Osteocyte (in vitro differentiated cells): Measurements from ENCODE around the gene TCEANC2. TPM values are rescaled to one million over a fixed set of nuclear protein-coding genes. Genes with fewer than 3 reads are reported as not detected.
"Not testable (repeated sequence)": the region's sequence is repeated elsewhere in the genome, so short reads cannot be mapped to it uniquely, and the experiment has no call there.

Experiments
- DNase-seq: peaks from one replicate; pipeline ENCODE4 v3.0.0; 2021; ENCODE audit warnings: mixed read lengths; ENCODE audit not compliant: unreplicated experiment; ENCODE audit errors: extremely low spot score
- H3K27ac Mint-ChIP-seq: one replicate; pipeline ENCODE4 v1.8.0; 2021; ENCODE audit warnings: mild to moderate bottlenecking, mixed read lengths; ENCODE audit not compliant: unreplicated experiment
- H3K27me3 Mint-ChIP-seq: one replicate; pipeline ENCODE4 v1.8.0; 2021; ENCODE audit warnings: mixed read lengths; ENCODE audit not compliant: unreplicated experiment
- H3K36me3 Mint-ChIP-seq: one replicate; pipeline ENCODE4 v1.8.0; 2021; ENCODE audit warnings: mixed read lengths; ENCODE audit not compliant: unreplicated experiment
- H3K4me1 Mint-ChIP-seq: one replicate; pipeline ENCODE4 v1.8.0; 2021; ENCODE audit warnings: mixed read lengths; ENCODE audit not compliant: unreplicated experiment
- H3K4me3 Mint-ChIP-seq: one replicate; pipeline ENCODE4 v1.8.0; 2021; ENCODE audit warnings: mild to moderate bottlenecking, moderate library complexity, mixed read lengths; ENCODE audit not compliant: unreplicated experiment
- H3K9me3 Mint-ChIP-seq: one replicate; pipeline ENCODE4 v1.8.0; 2021; ENCODE audit warnings: mixed read lengths; ENCODE audit not compliant: unreplicated experiment
- total RNA-seq: library from RNA; stranded (reverse); gene quantifications from 2 replicates; pipeline ENCODE4 v1.2.1, GENCODE V29; 2021
- TF ChIP-seq, protein P1 (sequence below): fragments of 200-600 bp; sonication (generic); IDR thresholded peaks from 2 replicates; pipeline ENCODE4 v1.5.0; 2021; ENCODE audit warnings: antibody characterized with exemption, mild to moderate bottlenecking, moderate library complexity

TCEANC2 gene
- total RNA-seq, 1 donor from 2014 or later, result 3.9 TPM

GRCh38 chr1:54084794-54085193 lies 31.4 kb downstream of the TCEANC2 start:
- Mint-ChIP-seq H3K4me3 (no peak overlapping the region), H3K4me1 (no peaks in the 10 kb centered on the region), H3K27ac (no peak overlapping the region), H3K9me3 (no peaks in the 10 kb centered on the region), H3K36me3 (peaks cover 6% of the 10 kb centered on the region), H3K27me3 (no peaks in the 10 kb centered on the region)
- TF ChIP-seq, protein P1, sequence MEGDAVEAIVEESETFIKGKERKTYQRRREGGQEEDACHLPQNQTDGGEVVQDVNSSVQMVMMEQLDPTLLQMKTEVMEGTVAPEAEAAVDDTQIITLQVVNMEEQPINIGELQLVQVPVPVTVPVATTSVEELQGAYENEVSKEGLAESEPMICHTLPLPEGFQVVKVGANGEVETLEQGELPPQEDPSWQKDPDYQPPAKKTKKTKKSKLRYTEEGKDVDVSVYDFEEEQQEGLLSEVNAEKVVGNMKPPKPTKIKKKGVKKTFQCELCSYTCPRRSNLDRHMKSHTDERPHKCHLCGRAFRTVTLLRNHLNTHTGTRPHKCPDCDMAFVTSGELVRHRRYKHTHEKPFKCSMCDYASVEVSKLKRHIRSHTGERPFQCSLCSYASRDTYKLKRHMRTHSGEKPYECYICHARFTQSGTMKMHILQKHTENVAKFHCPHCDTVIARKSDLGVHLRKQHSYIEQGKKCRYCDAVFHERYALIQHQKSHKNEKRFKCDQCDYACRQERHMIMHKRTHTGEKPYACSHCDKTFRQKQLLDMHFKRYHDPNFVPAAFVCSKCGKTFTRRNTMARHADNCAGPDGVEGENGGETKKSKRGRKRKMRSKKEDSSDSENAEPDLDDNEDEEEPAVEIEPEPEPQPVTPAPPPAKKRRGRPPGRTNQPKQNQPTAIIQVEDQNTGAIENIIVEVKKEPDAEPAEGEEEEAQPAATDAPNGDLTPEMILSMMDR, result no peak
- no peak for DNase-seq

- TF ChIP-seq, protein P1, result no peak
- no peaks in the 10 kb centered on the region for H3K27me3 Mint-ChIP-seq
- H3K4me3 Mint-ChIP-seq, result no peak overlapping the region
- no peak overlapping the region for H3K27ac Mint-ChIP-seq
- H3K4me1 Mint-ChIP-seq, result no peaks in the 10 kb centered on the region
- H3K9me3 Mint-ChIP-seq, result no peaks in the 10 kb centered on the region
- H3K36me3 Mint-ChIP-seq, result peaks cover 4% of the 10 kb centered on the region
- DNase-seq, result no peak
Measured at GRCh38 chr1:54086754-54087153, 33.3 kb downstream of the TCEANC2 start.

GRCh38 chr1:54088385-54088784 lies 35.0 kb downstream of the TCEANC2 start:
- no peaks in the 10 kb centered on the region for H3K9me3 Mint-ChIP-seq
- DNase-seq, result no peak
- no peak overlapping the region for H3K4me3 Mint-ChIP-seq
- no peak overlapping the region for H3K27ac Mint-ChIP-seq
- peaks cover 4% of the 10 kb centered on the region for H3K36me3 Mint-ChIP-seq
- H3K4me1 Mint-ChIP-seq, result no peaks in the 10 kb centered on the region
- TF ChIP-seq, protein P1, result no peak
- no peaks in the 10 kb centered on the region for H3K27me3 Mint-ChIP-seq

DNA sequence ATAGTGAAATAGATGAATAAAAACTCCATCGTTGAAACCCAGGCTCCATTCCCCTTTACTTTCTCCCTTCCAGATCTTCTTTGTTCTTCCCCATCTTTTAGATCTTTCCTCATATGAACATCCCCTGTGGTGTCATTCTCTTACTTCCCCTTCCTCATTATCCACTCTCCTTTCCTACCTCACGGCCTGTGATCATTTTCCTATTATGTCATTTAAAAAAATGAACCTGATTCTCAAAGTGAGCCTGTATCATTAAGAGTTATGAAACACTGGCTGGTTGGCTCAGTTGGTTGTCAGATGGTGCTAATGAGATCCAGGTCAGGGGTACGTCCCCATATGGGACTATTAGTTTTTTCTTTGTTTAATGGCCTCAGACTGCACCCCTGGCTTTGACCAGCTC lies 38.3 kb downstream of the TCEANC2 start:
- H3K36me3 Mint-ChIP-seq, result peaks cover 8% of the 10 kb centered on the region
- H3K4me3 Mint-ChIP-seq, result no peak overlapping the region
- no peaks in the 10 kb centered on the region for H3K4me1 Mint-ChIP-seq
- no peaks in the 10 kb centered on the region for H3K9me3 Mint-ChIP-seq
- DNase-seq, result no peak
- H3K27me3 Mint-ChIP-seq, result no peaks in the 10 kb centered on the region
- TF ChIP-seq, protein P1, result no peak
- no peak overlapping the region for H3K27ac Mint-ChIP-seq

DNA sequence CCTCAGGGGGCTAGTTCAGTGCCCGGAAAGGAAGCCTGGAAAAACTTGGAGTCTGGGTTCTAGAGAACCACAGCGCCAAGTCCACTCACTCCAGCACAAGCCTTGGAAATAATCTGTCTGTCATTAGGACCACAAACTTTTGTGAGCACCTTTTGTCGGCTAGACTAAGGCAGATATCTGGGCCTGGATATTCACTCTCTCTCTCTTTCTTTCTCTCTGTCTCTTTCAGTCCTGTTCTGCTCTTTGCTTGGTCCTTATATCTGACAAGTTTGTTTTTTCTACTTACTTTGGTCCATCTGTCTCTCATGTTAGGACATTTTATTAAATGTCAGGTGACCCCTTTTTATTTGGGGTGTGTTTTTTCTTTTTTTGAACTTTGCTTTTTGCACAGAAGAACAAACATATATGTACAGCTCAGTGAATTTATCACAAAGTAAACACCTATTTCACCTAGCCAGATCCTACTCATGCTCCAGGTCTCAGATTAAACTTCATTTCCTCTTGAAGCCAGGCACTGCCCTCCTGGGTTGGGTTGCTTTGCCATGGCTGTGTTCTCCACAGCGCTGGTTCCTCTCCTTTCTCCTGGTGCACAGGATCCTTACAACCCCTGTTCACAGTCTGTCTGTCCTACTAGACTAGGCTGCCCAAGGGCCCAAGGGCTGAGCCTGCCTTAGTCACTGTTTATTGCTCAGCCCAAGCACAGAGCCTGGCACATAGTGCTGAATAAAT lies 40.8 kb downstream of the TCEANC2 start:
- TF ChIP-seq, protein P1, result no peak
- Mint-ChIP-seq H3K27me3 (no peaks in the 10 kb centered on the region), H3K27ac (no peak overlapping the region), H3K9me3 (no peaks in the 10 kb centered on the region), H3K4me3 (no peak overlapping the region), H3K4me1 (no peaks in the 10 kb centered on the region), H3K36me3 (peaks cover 15% of the 10 kb centered on the region)
- no peak for DNase-seq

DNA sequence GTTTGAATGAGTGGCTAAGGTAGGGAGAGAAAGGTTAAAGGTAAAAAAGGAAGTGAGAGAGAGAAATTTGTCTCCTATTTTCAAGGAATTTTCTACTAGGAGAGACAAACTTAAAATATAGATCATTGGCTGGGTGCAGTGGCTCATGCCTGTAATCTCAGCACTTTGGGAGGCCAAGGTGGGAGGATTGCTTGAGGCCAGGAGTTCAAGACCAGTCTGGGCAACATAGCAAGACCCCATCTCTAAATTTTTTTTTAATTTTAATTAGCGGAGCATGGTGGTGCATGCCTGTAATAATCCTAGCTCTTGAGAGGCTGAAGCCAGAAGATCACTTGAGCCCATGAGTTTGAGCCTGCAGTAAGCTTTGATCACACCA lies 41.3 kb downstream of the TCEANC2 start:
- not testable (repeated sequence) for H3K27me3 Mint-ChIP-seq, H3K27ac Mint-ChIP-seq, DNase-seq, H3K4me3 Mint-ChIP-seq, H3K4me1 Mint-ChIP-seq, H3K9me3 Mint-ChIP-seq
- H3K36me3 Mint-ChIP-seq, result peaks cover 15% of the 10 kb centered on the region
